Measurements from ENCODE around the gene DCC.

- TF ChIP-seq, protein P1, sequence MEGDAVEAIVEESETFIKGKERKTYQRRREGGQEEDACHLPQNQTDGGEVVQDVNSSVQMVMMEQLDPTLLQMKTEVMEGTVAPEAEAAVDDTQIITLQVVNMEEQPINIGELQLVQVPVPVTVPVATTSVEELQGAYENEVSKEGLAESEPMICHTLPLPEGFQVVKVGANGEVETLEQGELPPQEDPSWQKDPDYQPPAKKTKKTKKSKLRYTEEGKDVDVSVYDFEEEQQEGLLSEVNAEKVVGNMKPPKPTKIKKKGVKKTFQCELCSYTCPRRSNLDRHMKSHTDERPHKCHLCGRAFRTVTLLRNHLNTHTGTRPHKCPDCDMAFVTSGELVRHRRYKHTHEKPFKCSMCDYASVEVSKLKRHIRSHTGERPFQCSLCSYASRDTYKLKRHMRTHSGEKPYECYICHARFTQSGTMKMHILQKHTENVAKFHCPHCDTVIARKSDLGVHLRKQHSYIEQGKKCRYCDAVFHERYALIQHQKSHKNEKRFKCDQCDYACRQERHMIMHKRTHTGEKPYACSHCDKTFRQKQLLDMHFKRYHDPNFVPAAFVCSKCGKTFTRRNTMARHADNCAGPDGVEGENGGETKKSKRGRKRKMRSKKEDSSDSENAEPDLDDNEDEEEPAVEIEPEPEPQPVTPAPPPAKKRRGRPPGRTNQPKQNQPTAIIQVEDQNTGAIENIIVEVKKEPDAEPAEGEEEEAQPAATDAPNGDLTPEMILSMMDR (IDR thresholded peaks at IDR 0.05), result no peak
- TF ChIP-seq POLR2AphosphoS5 (IDR thresholded peaks at IDR 0.05), result no peak
These were observed 928.5 kb downstream of the DCC start for GRCh38 chr18:53268455-53268854.
